Keratinocyte (primary cell): ENCODE data around the gene NR2F1. TPM values are rescaled to one million over a fixed set of nuclear protein-coding genes. Genes with fewer than 3 reads are reported as not detected.

Experiments
- DNase-seq: peaks from one replicate; pipeline ENCODE4 v3.0.0-alpha.2; 2011; ENCODE audit warnings: low read depth, missing footprints, low spot score
- FAIRE-seq: peaks from 2 replicates; lab custom pipeline; 2011; peaks lifted over from hg19 to GRCh38; lab: Jason Lieb, UNC
- H2AFZ ChIP-seq: 2 replicates; pipeline ENCODE4 v1.6.0; 2012; ENCODE audit warnings: low read length, control low read depth, inconsistent platforms; ENCODE audit not compliant: control insufficient read depth
- H3K27ac ChIP-seq: 2 replicates; pipeline ENCODE4 v1.5.1; 2011; ENCODE audit warnings: low read length; ENCODE audit not compliant: control insufficient read depth, insufficient read depth
- H3K27me3 ChIP-seq: 3 replicates; pipeline ENCODE4 v1.6.0; 2011; ENCODE audit warnings: low read length; ENCODE audit not compliant: control insufficient read depth, insufficient read depth; ENCODE audit errors: extremely low read depth
- H3K36me3 ChIP-seq, 2 experiments: 2 replicates in 1 of 2; 3 replicates in 1 of 2; pipeline ENCODE4 v1.5.1; 2011; ENCODE audit warnings: low read length in 2 of 2, mild to moderate bottlenecking in 1 of 2; ENCODE audit not compliant: control insufficient read depth in 2 of 2, insufficient read depth in 2 of 2; ENCODE audit errors: extremely low read depth in 1 of 2
- H3K4me1 ChIP-seq: 3 replicates; pipeline ENCODE4 v1.5.1; 2011; ENCODE audit warnings: low read length; ENCODE audit not compliant: control insufficient read depth, insufficient read depth; ENCODE audit errors: extremely low read depth
- H3K4me2 ChIP-seq: 3 replicates; pipeline ENCODE4 v1.6.0; 2011; ENCODE audit warnings: low read depth, low read length; ENCODE audit not compliant: control insufficient read depth, insufficient read depth; ENCODE audit errors: extremely low read depth
- H3K4me3 ChIP-seq, 3 experiments: fragments of 200-600 bp in 1 of 3; sonication (generic) in 1 of 3; 2 replicates in 2 of 3; 3 replicates in 1 of 3; pipeline ENCODE4 v1.5.1; 2011 to 2016; ENCODE audit warnings: low read length in 3 of 3, mild to moderate bottlenecking in 3 of 3, control low read depth in 2 of 3, inconsistent platforms in 1 of 3, low read depth in 1 of 3, mixed read lengths in 1 of 3, mixed run types in 1 of 3, moderate library complexity in 1 of 3; ENCODE audit not compliant: control insufficient read depth in 2 of 3, insufficient read depth in 2 of 3; ENCODE audit errors: extremely low read depth in 1 of 3
- H3K79me2 ChIP-seq: 2 replicates; pipeline ENCODE4 v1.6.0; 2012; ENCODE audit warnings: low read length; ENCODE audit not compliant: control insufficient read depth, insufficient read depth
- H3K9ac ChIP-seq: 3 replicates; pipeline ENCODE4 v1.6.0; 2011; ENCODE audit warnings: low read length; ENCODE audit not compliant: control insufficient read depth, insufficient read depth; ENCODE audit errors: extremely low read depth
- H3K9me1 ChIP-seq: 3 replicates; pipeline ENCODE4 v1.6.0; 2011; ENCODE audit warnings: low read length; ENCODE audit not compliant: control insufficient read depth, insufficient read depth; ENCODE audit errors: extremely low read depth
- H3K9me3 ChIP-seq: 2 replicates; pipeline ENCODE4 v1.5.1; 2012; ENCODE audit warnings: low read depth, low read length; ENCODE audit not compliant: control insufficient read depth
- H4K20me1 ChIP-seq: 3 replicates; pipeline ENCODE4 v1.6.0; 2011; ENCODE audit warnings: low read length; ENCODE audit not compliant: control insufficient read depth, insufficient read depth; ENCODE audit errors: extremely low read depth
- CTCF ChIP-seq, 3 experiments: IDR thresholded peaks in 1 of 3; conservative IDR thresholded peaks in 1 of 3; optimal IDR thresholded peaks in 1 of 3; 2 replicates in 2 of 3; 3 replicates in 1 of 3; pipeline versions ENCODE3 to v1.5.1; 2011; ENCODE audit warnings: low read length in 3 of 3, mild to moderate bottlenecking in 3 of 3, moderate library complexity in 2 of 3, control low read depth in 1 of 3, inconsistent platforms in 1 of 3; ENCODE audit not compliant: insufficient read depth in 2 of 3; ENCODE audit errors: extremely low read depth in 1 of 3
- EZH2 ChIP-seq: IDR thresholded peaks from one replicate; pipeline ENCODE4 v1.6.1; 2012; ENCODE audit warnings: inconsistent platforms, mild to moderate bottlenecking, low read length, moderate library complexity
- dilution Hi-C: fragments of 300-500 bp; cut with MboI; formaldehyde crosslinking; loops from one replicate; pipeline ENCODE4 v1.7.0; 2020; ENCODE audit warnings: low sequenced_read_pairs; ENCODE audit not compliant: extremely low pct_ligation_motif_present
- polyA plus RNA-seq, 5 experiments: library from polyadenylated mRNA; depleted of rRNA in 3 of 5; stranded (reverse) in 3 of 5; stranded (forward) in 1 of 5; unstranded in 1 of 5; fragments of >200 nt; gene quantifications; 1 replicate in 1 of 5; 2 replicates in 3 of 5; 3 replicates in 1 of 5; pipeline versions ENCODE4 v1.2.1 to v1.2.3, GENCODE V29; 2011 to 2012; ENCODE audit warnings: missing spikeins in 2 of 5, low read depth in 1 of 5, low replicate concordance in 1 of 5

NR2F1 gene
- polyA plus RNA-seq, 1 donor (not counting 4 experiments of a cell fraction or from before 2014, with no cell fraction given): not detected

GRCh38 chr5:93585767-93586385 is 2.9 kb downstream of the NR2F1 start:
- H3K4me2 ChIP-seq: no peak overlapping the region
- H3K27me3 ChIP-seq: peaks cover 67% of the 10 kb centered on the region
- no peaks in the 10 kb centered on the region for H3K36me3 ChIP-seq
- H3K9me3 ChIP-seq: peaks cover 8% of the 10 kb centered on the region
- no peak overlapping the region for H3K9ac ChIP-seq
- no peaks in the 10 kb centered on the region for H4K20me1 ChIP-seq
- H2AFZ ChIP-seq: no peak overlapping the region
- H3K4me3 ChIP-seq: no peak overlapping the region
- H3K4me1 ChIP-seq: peaks cover under 1% of the 10 kb centered on the region
- no peaks in the 10 kb centered on the region for H3K9me1 ChIP-seq
- DNase-seq: no peak
- TF ChIP-seq CTCF (optimal IDR thresholded peaks at IDR 0.05 in 1 of 3, IDR thresholded peaks at IDR 0.05 in 1 of 3, conservative IDR thresholded peaks at IDR 0.05 in 1 of 3; ENCODE audit: extremely low read depth in 1 of 3, insufficient read depth in 2 of 3, low read length in 3 of 3) (no peak), EZH2 (peak; percentile 64)
- no peak for FAIRE-seq
- dilution Hi-C loops: no loop called here
- no peaks in the 10 kb centered on the region for H3K79me2 ChIP-seq
- no peak overlapping the region for H3K27ac ChIP-seq

- no peak for DNase-seq
- Histone ChIP-seq H3K36me3 (no peaks in the 10 kb centered on the region), H3K27me3 (peaks cover 69% of the 10 kb centered on the region), H3K27ac (no peak overlapping the region), H3K4me2 (no peak overlapping the region), H4K20me1 (no peaks in the 10 kb centered on the region), H3K4me3 (no peak overlapping the region), H3K9me1 (no peaks in the 10 kb centered on the region), H3K9me3 (peaks cover 8% of the 10 kb centered on the region), H3K4me1 (no peaks in the 10 kb centered on the region), H3K9ac (no peak overlapping the region), H2AFZ (no peak overlapping the region), H3K79me2 (no peaks in the 10 kb centered on the region)
- dilution Hi-C loops: no loop called here
- no peak for FAIRE-seq
- TF ChIP-seq CTCF (optimal IDR thresholded peaks at IDR 0.05 in 1 of 3, IDR thresholded peaks at IDR 0.05 in 1 of 3, conservative IDR thresholded peaks at IDR 0.05 in 1 of 3; ENCODE audit: extremely low read depth in 1 of 3, insufficient read depth in 2 of 3, low read length in 3 of 3) (no peak), EZH2 (no peak)
Observed at GRCh38 chr5:93586736-93587596, 3.9 kb downstream of the NR2F1 start.
